DND-41 (cell line): ENCODE results near the gene MRPL39.

Experiments used
- ATAC-seq: fragments of 200-7000 bp; cut with Tn5 transposase; 3 replicates; pipeline ENCODE4 v1.9.1; 2021; ENCODE audit warnings: low read depth; ENCODE audit not compliant: insufficient read depth
- DNase-seq: peaks from one replicate; pipeline ENCODE4 v3.0.0-alpha.2; 2020
- H2AFZ ChIP-seq: 2 replicates; pipeline ENCODE4 v1.6.0; 2012; ENCODE audit warnings: low read depth, low read length
- H3K27ac ChIP-seq: 2 replicates; pipeline ENCODE4 v1.5.1; 2012; ENCODE audit warnings: low read length, inconsistent platforms
- H3K27me3 ChIP-seq: fragments of 200-600 bp; sonication (generic); 2 replicates; pipeline ENCODE4 v1.6.0; 2012; ENCODE audit warnings: low read length, mild to moderate bottlenecking, inconsistent platforms; ENCODE audit not compliant: insufficient read depth, poor library complexity
- H3K36me3 ChIP-seq: 2 replicates; pipeline ENCODE4 v1.5.1; 2012; ENCODE audit warnings: low read length, inconsistent platforms; ENCODE audit not compliant: insufficient read depth
- H3K4me1 ChIP-seq: 2 replicates; pipeline ENCODE4 v1.5.1; 2012; ENCODE audit warnings: mild to moderate bottlenecking, low read length; ENCODE audit not compliant: insufficient read depth
- H3K4me2 ChIP-seq: 2 replicates; pipeline ENCODE4 v1.6.0; 2012; ENCODE audit warnings: mild to moderate bottlenecking, moderate library complexity, low read length, inconsistent platforms; ENCODE audit not compliant: insufficient read depth
- H3K4me3 ChIP-seq, 2 experiments: fragments of 200-600 bp in 1 of 2; shearing (Covaris generic) in 1 of 2; 2 replicates each; pipeline ENCODE4 v1.5.1; 2012 to 2016; ENCODE audit warnings: inconsistent platforms in 2 of 2, low read length in 2 of 2, mild to moderate bottlenecking in 2 of 2, low read depth in 1 of 2, moderate library complexity in 1 of 2
- H3K79me2 ChIP-seq: 2 replicates; pipeline ENCODE4 v1.6.0; 2012; ENCODE audit warnings: low read length, inconsistent platforms; ENCODE audit not compliant: insufficient read depth
- H3K9ac ChIP-seq: 2 replicates; pipeline ENCODE4 v1.6.0; 2012; ENCODE audit warnings: low read depth, mild to moderate bottlenecking, inconsistent platforms, low read length, moderate library complexity
- H3K9me3 ChIP-seq: 2 replicates; pipeline ENCODE4 v1.5.1; 2012; ENCODE audit warnings: low read length, moderate library complexity, mild to moderate bottlenecking, inconsistent platforms; ENCODE audit not compliant: insufficient read depth, severe bottlenecking
- H4K20me1 ChIP-seq: 2 replicates; pipeline ENCODE4 v1.6.0; 2012; ENCODE audit warnings: low read length; ENCODE audit not compliant: insufficient read depth
- CTCF ChIP-seq: IDR thresholded peaks from 2 replicates; pipeline ENCODE4 v1.5.1; 2012; ENCODE audit warnings: borderline replicate concordance, low read length, moderate library complexity, mild to moderate bottlenecking; ENCODE audit not compliant: poor library complexity, severe bottlenecking; ENCODE audit errors: extremely low read depth
- EZH2 ChIP-seq: IDR thresholded peaks from 3 replicates; pipeline ENCODE4 v1.6.1; 2012; ENCODE audit warnings: borderline replicate concordance, low read depth, mild to moderate bottlenecking, moderate library complexity, low read length, inconsistent platforms; ENCODE audit not compliant: severe bottlenecking

MRPL39 gene

GRCh38 chr21:25608044-25608737, 910 bp upstream of the MRPL39 start:
- Histone ChIP-seq H3K9me3 (no peaks in the 10 kb centered on the region), H3K36me3 (peaks cover 29% of the 10 kb centered on the region), H3K4me3 (peak overlapping the region; percentile 58 to 76), H3K79me2 (peaks cover 32% of the 10 kb centered on the region), H3K27ac (peak overlapping the region; percentile 98), H3K9ac (peak overlapping the region; percentile 93), H3K27me3 (no peaks in the 10 kb centered on the region), H3K4me2 (peak overlapping the region; percentile 93), H4K20me1 (no peaks in the 10 kb centered on the region), H3K4me1 (peaks cover 34% of the 10 kb centered on the region), H2AFZ (peak overlapping the region; percentile 99)
- DNase-seq (peak; percentile 78), ATAC-seq (peak; percentile 70)
- TF ChIP-seq CTCF: peak; percentile 94
- TF ChIP-seq EZH2: no peak

DNA sequence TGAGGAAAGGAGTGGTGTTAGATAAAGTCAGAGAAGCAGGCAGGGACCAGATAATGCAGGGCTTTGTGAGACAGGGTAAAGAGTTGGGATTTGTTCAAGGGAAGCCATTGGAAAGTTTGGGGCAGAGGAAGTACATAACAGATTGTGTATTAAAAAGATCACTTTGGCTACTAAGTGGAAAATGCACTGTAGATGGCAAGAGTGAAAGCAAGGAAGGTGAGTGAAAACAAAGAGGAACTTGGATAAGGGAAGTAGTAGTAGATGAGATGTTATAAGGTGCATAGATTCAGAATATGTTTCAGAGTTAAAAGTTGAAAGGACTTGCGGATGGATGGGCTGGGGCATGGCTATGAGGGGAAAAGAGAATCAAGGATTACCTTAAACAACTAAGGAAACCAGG, 17.4 kb downstream of the MRPL39 start:
- Histone ChIP-seq H3K79me2 (0 out of 2 replicates have a peak, but pooled peaks cover 3% of the 10 kb centered on the region), H3K27ac (no peak overlapping the region), H2AFZ (no peak overlapping the region), H3K27me3 (no peaks in the 10 kb centered on the region), H4K20me1 (no peaks in the 10 kb centered on the region), H3K9me3 (no peaks in the 10 kb centered on the region), H3K4me2 (no peak overlapping the region), H3K9ac (no peak overlapping the region), H3K4me3 (no peak overlapping the region), H3K36me3 (peaks cover 87% of the 10 kb centered on the region), H3K4me1 (no peaks in the 10 kb centered on the region)
- ATAC-seq (no peak), DNase-seq (no peak)
- no peak for TF ChIP-seq CTCF
- no peak for TF ChIP-seq EZH2

- no peak overlapping the region for H3K4me3 ChIP-seq
- H3K36me3 ChIP-seq: peaks cover 63% of the 10 kb centered on the region
- H3K79me2 ChIP-seq: 0 out of 2 replicates have a peak, but pooled peaks cover 3% of the 10 kb centered on the region
- no peak overlapping the region for H3K9ac ChIP-seq
- no peak overlapping the region for H3K4me2 ChIP-seq
- H3K9me3 ChIP-seq: no peaks in the 10 kb centered on the region
- H3K27me3 ChIP-seq: no peaks in the 10 kb centered on the region
- H3K4me1 ChIP-seq: no peaks in the 10 kb centered on the region; the same call in 1 of the 2 replicates
- DNase-seq (no peak), ATAC-seq (no peak)
- no peaks in the 10 kb centered on the region for H4K20me1 ChIP-seq
- TF ChIP-seq CTCF (no peak), EZH2 (no peak)
- no peak overlapping the region for H2AFZ ChIP-seq
- H3K27ac ChIP-seq: no peak overlapping the region
These were observed 20.5 kb downstream of the MRPL39 start for GRCh38 chr21:25586791-25587190.
